Superior temporal gyrus (tissue), 1 donor: ENCODE results near the gene GABPB1.

Experiments
- DNase-seq: peaks from one replicate; pipeline ENCODE4 v3.0.0-alpha.2; 2016; ENCODE audit errors: extremely low spot score

Gene GABPB1

DNA sequence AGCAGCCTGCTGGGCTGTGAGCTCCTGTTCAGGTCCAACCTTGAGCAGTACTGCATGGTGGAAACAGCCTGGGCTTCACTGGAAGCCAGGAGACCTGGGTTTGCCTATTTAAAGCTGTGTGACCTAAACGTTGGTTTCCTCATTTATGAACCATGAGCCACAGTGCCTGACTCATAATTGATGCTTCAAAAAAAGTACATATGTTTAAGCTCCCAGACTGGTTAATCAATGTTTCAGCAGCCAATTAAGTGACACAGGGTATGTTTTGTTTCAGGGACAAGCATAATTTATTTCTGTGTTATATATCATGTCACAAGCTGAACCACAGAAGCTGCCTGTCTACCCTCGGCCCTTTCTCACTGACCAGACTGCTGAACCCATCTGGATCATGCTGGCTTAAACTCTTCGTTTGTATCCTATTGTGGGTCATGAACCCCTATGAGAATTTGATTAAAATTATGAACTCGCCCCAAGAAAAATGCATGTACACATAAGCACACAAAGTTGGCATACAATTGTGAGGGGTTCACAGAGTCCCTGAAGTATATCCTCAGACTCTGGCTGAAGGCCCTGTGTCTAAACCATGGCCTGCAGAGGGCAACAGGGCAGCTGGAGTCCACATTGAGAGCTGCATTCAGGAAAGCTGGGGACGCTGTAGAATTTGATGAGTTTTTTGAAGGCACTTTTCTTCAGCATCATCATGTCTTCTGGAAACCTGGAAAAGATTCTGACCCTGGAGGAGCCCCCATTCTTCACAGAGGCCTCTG is 113.1 kb downstream of the GABPB1 start:
- DNase-seq: no peak

DNA sequence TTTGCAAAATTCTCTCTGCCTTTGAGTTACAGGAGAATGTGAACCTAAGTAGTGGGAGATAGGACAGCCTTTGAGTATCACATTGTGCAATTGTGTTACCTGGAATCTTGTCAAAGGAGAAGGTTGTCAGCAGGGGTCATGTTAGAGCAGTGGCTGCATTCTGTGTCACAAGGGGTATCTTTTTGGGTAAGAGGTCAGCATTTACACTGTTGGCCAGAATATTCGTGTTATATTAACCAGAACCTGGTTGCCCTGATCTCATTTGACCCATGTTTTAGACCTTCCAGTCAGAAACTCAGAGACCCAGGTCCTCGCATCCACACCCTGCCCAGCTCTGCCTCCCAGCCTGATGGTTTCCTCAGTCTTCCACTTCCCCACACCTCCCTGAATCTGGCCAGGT is 116.7 kb downstream of the GABPB1 start:
- no peak for DNase-seq

DNA sequence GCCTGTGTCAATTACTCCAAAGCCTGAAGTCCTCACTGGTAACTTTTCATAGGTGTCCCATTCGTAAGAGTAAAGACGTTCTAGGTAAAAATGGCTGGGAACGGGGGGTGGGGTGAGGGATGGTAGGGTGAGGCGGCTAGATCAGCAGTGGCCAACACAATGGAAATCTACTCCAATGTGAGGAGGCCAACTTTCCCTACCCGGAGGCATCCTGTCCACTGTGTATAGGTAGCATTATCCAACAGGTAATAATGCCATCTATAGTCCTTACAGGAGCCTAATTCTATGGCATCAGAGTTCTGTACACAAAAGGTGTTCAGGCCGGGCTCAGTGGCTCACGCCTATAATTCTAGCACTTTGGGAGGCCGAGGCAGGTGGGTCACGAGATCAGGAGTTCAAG is 118.6 kb downstream of the GABPB1 start:
- DNase-seq: no peak

DNA sequence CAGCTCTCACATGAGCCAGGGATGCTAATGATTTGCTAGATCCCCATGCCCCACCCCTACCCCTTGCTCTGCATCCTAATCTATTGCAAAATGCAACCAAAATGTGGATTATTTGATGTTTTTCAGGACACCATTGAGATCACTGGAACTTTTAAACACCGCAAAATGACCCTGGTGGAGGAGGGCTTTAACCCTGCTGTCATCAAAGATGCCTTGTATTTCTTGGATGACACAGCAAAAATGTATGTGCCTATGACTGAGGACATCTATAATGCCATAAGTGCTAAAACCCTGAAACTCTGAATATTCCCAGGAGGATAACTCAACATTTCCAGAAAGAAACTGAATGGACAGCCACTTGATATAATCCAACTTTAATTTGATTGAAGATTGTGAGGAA is 119.2 kb downstream of the GABPB1 start:
- DNase-seq: no peak

DNA sequence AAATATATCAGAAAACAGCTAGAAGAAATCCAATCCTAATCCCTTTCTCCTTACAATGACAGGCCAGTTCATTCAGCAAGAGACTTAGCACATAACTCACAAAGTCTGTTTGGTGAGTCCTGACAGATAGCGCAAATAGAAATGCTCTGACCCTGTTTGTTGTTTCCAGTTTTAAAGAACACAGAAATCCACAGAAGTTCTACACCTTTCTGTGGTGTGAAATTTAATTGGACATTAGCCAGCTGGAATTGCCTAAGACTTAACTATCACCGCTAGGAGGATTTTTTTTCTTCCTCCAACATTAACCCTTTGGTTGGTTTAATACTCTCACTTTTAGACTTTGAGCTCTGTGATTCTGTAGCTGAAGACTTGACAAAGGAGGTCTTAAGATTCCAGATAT is 120.2 kb downstream of the GABPB1 start:
- no peak for DNase-seq

DNA sequence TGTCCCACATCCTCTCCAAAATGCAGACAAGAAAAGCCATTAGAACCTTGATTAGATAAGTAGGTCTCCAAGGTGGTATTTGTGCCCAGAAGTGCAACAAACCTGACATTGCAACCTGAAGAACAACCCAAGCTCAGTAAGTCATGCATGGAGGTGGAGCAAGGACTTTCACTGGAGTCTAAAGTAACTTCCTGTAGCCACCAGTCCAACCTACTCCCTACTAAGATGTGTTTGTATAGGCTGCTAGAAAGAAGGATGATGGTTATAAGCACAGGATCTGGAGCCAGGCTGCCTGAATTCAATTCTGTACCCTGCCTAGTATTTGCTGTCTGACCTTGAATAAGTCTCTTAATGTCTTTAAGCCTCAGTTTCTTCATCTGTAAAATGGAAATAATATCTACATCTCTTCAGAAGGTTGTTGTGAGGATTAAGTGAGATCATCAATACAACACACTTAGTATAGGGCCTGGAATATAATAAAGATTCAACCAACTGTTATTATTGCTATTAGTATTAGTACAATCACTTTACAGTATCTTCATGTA is 121.7 kb downstream of the GABPB1 start:
- no peak for DNase-seq

DNA sequence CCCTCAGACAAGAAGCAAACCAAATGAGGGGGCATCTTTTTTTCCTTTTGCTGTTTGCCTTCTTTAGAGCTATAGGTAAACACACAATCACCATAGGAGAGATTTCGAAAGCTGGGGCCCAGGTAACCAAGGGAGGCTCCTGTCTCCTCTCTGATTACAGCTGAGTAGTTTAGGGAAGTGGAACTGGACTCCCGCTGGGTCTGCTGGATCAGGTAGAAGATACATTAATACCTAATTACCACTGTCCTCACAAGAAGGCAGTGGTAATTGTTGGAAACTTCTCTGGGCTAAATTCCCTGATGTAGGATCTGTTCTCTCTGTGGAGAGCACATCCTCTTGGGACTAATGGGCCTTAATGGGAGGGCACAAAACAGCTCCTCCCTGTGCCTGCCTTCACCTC is 122.2 kb downstream of the GABPB1 start:
- DNase-seq: no peak

DNA sequence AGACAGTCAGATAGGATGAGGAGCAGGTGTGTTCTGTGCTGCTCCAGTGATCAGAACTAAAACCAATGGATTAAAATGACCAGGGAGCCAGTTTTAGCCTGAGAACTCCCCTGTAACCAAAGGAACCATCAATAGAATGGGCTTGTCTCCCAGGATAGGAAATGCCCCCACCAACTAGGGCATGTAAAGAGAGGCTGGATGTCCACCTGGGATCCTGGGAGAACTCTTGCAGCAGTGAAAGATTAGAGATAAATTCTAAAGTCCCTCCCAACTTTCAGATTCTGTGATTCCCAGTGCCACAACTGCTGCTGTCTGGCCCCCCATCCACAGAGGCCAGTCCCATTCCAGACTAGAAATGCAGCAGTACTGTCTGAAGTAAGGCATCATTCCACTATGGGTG is 123.2 kb downstream of the GABPB1 start:
- no peak for DNase-seq

DNA sequence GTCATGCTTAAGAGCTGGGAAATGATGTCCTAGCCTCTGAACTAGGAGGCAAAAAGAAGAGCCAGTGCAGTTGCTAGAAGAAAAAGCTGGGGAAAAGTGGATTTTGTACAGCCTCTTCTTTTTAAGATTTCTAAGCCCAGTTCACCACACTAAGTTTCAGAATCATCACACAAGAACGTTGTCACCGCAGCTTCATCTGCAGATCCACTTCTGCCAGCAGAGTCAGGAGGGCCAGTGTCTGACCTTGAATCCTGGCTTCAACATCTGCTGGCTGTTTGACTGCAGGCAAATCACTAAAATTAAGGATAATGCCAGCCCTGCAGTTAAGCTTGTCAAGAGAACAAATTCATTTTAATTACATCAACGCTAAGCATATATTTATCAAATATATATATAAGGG is 125.7 kb downstream of the GABPB1 start:
- no peak for DNase-seq

DNA sequence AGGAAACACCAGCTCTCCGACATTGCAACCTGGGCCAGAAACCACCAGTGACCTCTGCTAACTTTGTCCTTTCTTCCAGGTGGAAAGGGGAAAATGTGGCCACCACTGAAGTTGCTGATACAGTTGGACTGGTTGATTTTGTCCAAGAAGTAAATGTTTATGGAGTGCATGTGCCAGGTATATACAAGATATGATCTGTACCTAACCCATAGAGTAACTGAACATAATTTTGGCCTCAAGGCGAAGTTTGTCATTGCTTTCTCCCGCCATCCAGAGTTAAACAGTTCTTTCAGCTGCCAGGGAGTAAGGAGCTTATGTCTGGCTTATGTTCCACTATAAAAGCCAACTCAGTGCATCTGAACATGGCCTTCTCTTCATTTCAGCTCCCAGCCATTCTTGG is 126.1 kb downstream of the GABPB1 start:
- no peak for DNase-seq

DNA sequence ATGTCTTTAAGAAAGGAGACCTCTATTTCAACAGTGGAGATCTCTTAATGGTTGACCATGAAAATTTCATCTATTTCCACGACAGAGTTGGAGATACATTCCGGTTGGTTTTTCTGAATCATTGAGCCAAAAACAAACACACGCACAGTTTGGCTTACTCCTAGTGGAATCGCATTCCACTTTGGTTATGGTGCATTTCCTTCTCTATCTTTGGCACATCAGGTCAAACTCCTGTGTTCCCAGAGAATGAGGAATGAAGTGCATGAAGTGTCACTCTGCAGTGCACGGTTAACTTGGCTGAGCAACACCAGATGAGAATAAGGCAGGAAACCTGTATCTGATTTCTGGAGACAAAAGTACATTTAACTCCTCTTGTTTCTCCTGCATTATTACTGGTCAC is 127.9 kb downstream of the GABPB1 start:
- no peak for DNase-seq

DNA sequence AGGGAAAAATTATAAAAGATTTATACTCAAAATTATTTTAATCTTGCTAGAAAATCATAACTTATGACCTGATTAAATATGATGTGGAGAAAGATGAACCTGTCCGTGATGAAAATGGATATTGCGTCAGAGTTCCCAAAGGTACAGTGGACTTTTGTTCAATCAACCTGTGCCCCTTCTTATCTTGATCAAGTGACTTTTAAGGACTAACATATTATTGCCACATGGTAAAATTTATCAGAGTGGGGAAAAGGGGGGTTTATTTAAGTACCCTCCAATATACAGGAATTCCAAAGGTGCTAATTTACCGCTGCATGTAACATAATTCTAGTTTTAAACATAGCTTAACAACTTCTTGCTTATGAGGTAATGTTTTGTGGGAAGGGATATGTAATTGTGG is 129.1 kb downstream of the GABPB1 start:
- DNase-seq: no peak
